Kidney (tissue), 14 donors: ENCODE measurements around the gene PHF23. TPM values are rescaled to one million over a fixed set of nuclear protein-coding genes. Genes with fewer than 3 reads are reported as not detected.

Experiments
- DNase-seq, 5 donors: peaks; one replicate each; pipeline ENCODE4 v3.0.0-alpha.2; 2013 to 2020
- FAIRE-seq: peaks from 2 replicates; lab custom pipeline; 2012; peaks lifted over from hg19 to GRCh38; lab: Jason Lieb, UNC
- H3K27ac ChIP-seq, 2 donors: one replicate each; pipeline ENCODE4 v1.7.0; 2013; ENCODE audit warnings: low read depth in 2 of 2, low read length in 2 of 2, inconsistent platforms in 1 of 2
- H3K27me3 ChIP-seq: one replicate; pipeline ENCODE4 v1.7.1; 2013; ENCODE audit warnings: low read length, inconsistent platforms; ENCODE audit not compliant: control insufficient read depth, insufficient read depth
- H3K36me3 ChIP-seq, 3 donors: one replicate each; pipeline versions ENCODE4 v1.7.0 to v1.7.1; 2013; ENCODE audit warnings: low read length in 3 of 3, control low read depth in 1 of 3, inconsistent platforms in 1 of 3; ENCODE audit not compliant: insufficient read depth in 3 of 3, control insufficient read depth in 2 of 3
- H3K4me1 ChIP-seq, 3 donors: one replicate each; pipeline versions ENCODE4 v1.7.0 to v1.7.1; 2013; ENCODE audit warnings: low read length in 3 of 3, inconsistent platforms in 1 of 3, low read depth in 1 of 3; ENCODE audit not compliant: control insufficient read depth in 2 of 3, insufficient read depth in 2 of 3
- H3K4me3 ChIP-seq, 3 donors: one replicate each; pipeline versions ENCODE4 v1.7.0 to v1.8.1; 2013; ENCODE audit warnings: low read length in 3 of 3, control low read depth in 1 of 3, inconsistent platforms in 1 of 3
- H3K9ac ChIP-seq, 3 donors: one replicate each; pipeline versions ENCODE4 v1.7.0 to v1.7.1; 2013; ENCODE audit warnings: low read length in 3 of 3, control low read depth in 1 of 3, inconsistent platforms in 1 of 3
- H3K9me3 ChIP-seq, 3 donors: one replicate each; pipeline versions ENCODE4 v1.7.0 to v1.7.1; 2013; ENCODE audit warnings: low read length in 3 of 3, control low read depth in 1 of 3, inconsistent platforms in 1 of 3; ENCODE audit not compliant: control insufficient read depth in 2 of 3, insufficient read depth in 1 of 3
- CTCF ChIP-seq: IDR thresholded peaks from 3 replicates; pipeline ENCODE4 v1.5.1; 2012; ENCODE audit warnings: mild to moderate bottlenecking, moderate library complexity, borderline replicate concordance; ENCODE audit not compliant: insufficient read depth; ENCODE audit errors: extremely low read depth
- intact Hi-C: fragments of 100-400 bp; cut with DNase I; formaldehyde crosslinking; loops from one replicate; pipeline ENCODE4 v1.11.1; 2022
- polyA plus RNA-seq: library from polyadenylated mRNA; stranded (reverse); fragments of 350-450 nt; fragmentation: Illumina TruSeq; extraction: RNeasy Lipid Tissue Mini Kit (QIAGEN cat#74804); gene quantifications from one replicate; pipeline ENCODE4 v1.2.3, GENCODE V29; 2014; ENCODE audit warnings: low read depth, low replicate concordance; ENCODE audit not compliant: insufficient read depth
- total RNA-seq: library from RNA; stranded (reverse); fragmentation: NEBNext Ultra II Directional; extraction: Animal tissue kit (Norgen Biotek cat#: 25700); gene quantifications from one replicate; pipeline ENCODE4 v1.2.1, GENCODE V29; 2021
- donor health status: control.
- donor health status: control.
- donor health status: control.
- donor health status: control.
- donor health status: control.
- donor health status: DM: yes; HTN: yes; CAD: no.
- donor health status: Normal renal cell carcinoma (clear cell type).

PHF23 gene
- total and polyA plus RNA-seq, 2 donors from 2014 or later, result 28.1 to 48.5 TPM

GRCh38 chr17:7215652-7216180 lies 23.5 kb downstream of the PHF23 start:
- H3K36me3 ChIP-seq, result no peaks in the 10 kb centered on the region
- DNase-seq (peak in 3 of 5 donors; percentile 55 to 75 (median 73)), FAIRE-seq (no peak)
- no peaks in the 10 kb centered on the region for H3K27me3 ChIP-seq
- peak overlapping the region; percentile 43 to 63 for H3K27ac ChIP-seq
- intact Hi-C loops, result no loop called here
- no peak for TF ChIP-seq CTCF
- peaks cover 7 to 31% (median 31%) of the 10 kb centered on the region in 3 donors for H3K4me1 ChIP-seq
- H3K4me3 ChIP-seq, result peak overlapping the region in 1 of 3 donors; percentile 57
- H3K9me3 ChIP-seq, result no peaks in the 10 kb centered on the region
- H3K9ac ChIP-seq, result peak overlapping the region in 1 of 3 donors; percentile 34

GRCh38 chr17:7215136-7215638 lies 24.1 kb downstream of the PHF23 start:
- intact Hi-C loops, result no loop called here
- FAIRE-seq, result no peak
- Histone ChIP-seq H3K27me3 (no peaks in the 10 kb centered on the region), H3K9me3 (no peaks in the 10 kb centered on the region), H3K27ac (peak overlapping the region in 1 of 2 donors; percentile 84), H3K4me1 (peaks cover 7 to 27% (median 26%) of the 10 kb centered on the region in 3 donors), H3K36me3 (no peaks in the 10 kb centered on the region), H3K9ac (no peak overlapping the region), H3K4me3 (peak overlapping the region; percentile 46 to 84 (median 57))
- no peak for TF ChIP-seq CTCF
- DNase-seq, result peak in 1 of 5 donors; percentile 69

GRCh38 chr17:7214300-7215135 lies 24.7 kb downstream of the PHF23 start:
- intact Hi-C loops, result no loop called here
- Histone ChIP-seq H3K4me3 (peak overlapping the region; percentile 50 to 84 (median 57)), H3K9me3 (no peaks in the 10 kb centered on the region), H3K4me1 (peaks cover 7 to 27% (median 25%) of the 10 kb centered on the region in 3 donors), H3K27ac (peak overlapping the region; percentile 81 to 84), H3K36me3 (no peaks in the 10 kb centered on the region), H3K27me3 (no peaks in the 10 kb centered on the region), H3K9ac (peak overlapping the region in 2 of 3 donors; percentile 49 to 61)
- DNase-seq (peak; percentile 100), FAIRE-seq (peak; percentile 52)
- peak; percentile 31 for TF ChIP-seq CTCF
